ENCODE results near the gene ARHGAP25. TPM values are rescaled to one million over a fixed set of nuclear protein-coding genes. Genes with fewer than 3 reads are reported as not detected.

ARHGAP25 gene
- total RNA-seq, 1 donor from 2014 or later = 1.2 TPM

DNA sequence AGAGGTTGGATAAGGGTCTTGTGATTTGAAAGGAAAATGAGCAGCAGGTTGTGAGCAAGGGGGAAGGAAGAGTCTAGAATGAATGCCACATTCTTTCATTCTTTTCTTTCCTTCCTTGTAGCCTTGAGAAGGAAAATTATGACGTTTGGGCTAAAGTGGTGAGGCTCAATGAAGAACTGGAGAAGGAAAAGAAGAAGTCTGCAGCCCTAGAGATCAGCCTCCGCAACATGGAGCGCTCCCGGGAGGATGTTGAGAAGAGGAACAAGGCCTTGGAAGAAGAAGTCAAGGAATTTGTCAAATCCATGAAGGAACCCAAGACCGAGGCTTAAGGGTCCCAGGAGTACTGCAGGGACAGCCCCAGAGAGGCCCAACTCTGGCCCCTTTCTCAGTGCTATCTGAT, 91.3 kb downstream of the ARHGAP25 start:
- DNase-seq (ENCODE audit: low spot score in 2 of 2) (no peak), FAIRE-seq (no peak)

DNA sequence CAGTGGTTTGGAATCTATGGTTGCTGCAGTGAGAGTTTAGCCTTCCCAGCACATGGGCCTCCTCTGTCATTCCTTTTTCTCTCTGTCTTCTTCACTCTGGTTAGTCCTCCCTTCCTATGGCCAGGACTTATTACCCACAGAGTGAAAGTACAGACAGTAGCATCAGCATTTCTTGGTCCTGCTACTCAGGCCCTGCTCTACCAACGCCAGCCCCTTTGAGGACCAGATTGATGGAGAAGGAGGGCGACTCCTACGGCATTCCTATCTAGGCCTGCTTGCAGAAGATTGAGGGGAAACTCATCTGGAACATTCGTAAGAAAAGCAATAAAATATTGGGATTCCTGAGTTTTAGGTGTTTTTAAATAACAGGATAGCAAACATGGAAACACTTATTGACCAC, 93.1 kb downstream of the ARHGAP25 start:
- DNase-seq (ENCODE audit: low spot score in 2 of 2) (no peak), FAIRE-seq (no peak)

DNA sequence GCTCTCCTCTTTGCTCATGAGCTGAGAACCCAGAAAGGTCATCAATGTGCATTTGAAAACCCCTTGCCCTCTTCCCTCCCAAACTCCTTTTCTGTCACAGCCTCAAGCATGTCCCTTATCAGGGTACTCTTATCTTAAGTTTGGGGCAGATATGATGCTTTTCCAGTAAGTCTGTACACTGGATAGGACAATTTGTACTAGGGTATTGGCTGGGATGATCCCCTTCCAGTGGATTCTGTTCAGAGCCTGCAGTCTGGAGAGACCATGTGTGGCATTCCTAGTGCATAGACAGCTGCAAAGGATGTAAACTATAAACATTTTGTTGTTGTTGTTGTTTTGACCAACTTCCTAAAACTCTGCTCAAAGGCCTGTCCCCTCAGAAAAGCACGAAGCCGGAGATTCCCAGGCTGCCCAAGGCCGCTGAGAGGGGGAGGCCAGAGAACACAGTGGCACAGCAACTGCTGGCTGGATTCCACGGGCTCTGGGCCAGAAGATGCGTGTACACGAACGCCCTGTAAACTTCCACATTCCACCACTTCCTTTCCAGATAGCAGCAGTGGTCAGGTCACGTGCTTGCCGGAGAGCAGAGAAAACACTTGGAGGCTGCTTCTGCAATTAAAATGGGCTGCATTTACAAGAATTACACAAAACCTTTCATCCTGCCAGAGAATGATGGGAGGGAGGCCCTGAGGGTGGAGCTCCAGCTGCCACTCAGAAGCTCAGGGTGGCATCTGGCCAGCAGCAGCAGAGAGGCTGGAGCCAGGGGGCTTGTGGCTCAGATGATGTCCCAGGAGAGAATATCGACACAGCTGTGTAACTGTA, 94.5 kb downstream of the ARHGAP25 start:
- FAIRE-seq = no peak
- DNase-seq (ENCODE audit: low spot score in 2 of 2) = peak; percentile 55 to 74

DNA sequence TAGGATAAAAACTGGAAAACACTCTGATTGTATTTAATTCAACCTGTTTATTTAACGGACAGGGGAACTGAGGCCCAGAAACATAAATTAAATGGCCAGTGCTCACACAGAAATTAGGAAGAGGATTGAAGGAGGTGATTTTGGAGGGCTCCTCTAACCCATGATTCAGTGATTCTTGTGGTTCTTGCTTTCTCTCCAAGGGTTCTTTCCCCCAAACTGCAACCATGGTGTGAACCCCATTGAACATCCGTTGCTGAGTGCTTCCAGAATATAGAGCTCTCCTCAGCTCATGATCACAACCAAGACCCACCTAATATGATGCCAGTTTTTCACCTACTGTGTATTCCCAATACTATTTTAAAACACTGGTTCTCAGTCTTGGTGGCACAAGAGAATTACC, 95.1 kb downstream of the ARHGAP25 start:
- no peak for FAIRE-seq

DNA sequence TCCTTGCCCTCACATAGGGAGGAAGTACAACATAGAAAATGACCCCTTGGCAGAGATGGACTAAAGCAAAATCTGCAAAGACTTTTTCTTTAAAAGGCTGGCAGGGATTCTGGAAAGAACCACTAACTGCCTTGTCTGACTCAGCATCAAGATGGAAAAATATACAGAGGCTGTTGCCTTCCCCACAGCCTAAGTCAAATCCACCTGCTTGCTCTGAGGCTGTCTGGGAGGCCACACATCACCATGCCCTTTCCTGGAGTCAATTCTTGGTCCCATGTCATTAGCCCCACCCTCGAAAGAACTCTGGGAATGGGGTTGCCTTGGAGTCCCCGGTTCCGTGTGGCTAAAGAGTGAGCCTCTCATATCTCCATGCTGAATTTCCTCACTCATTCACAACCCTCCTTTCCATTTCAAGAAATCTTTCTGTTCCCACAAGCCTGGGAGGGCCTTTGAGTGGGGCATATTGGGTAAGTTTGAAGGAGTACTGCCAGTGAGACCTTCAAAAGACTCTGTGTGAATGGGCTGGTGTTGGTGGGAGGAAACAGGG, 97.1 kb downstream of the ARHGAP25 start:
- no peak for DNase-seq (ENCODE audit: low spot score in 2 of 2)
- FAIRE-seq = no peak

More for the DNA sequence above, 95.1 kb downstream of the ARHGAP25 start:
- DNase-seq (ENCODE audit: low spot score in 2 of 2) = no peak

DNA sequence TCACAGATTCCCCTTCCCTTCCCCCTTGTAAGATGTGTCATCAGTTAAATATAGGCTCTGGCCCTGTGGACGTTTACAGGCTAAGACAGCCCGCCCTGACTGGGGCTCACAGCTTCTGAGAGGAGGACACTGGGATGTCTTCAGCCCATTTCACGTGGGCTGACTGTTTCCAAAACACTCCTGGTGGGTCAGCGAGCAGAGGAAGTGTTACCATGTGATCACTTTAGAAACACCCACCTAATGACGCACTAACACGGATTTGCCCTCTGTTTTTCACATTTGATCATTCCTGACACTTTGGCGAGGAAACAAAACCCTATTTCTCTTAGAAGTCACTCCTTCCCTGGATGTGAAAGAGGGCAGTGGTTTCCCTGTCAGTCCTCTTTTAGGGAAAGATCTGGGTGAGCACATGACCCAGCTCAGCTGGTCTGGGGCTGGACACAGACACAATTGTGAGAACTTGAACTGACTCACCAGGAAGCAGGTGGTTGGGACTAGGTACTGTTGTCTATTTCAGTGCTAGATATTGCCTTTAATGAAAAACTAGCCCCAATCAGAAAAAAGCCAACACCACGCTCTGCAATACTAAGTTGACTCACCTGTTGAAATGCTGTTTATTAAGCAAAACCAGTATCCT, 97.7 kb downstream of the ARHGAP25 start:
- no peak for FAIRE-seq
- peak in 1 of 2 donors; percentile 35 for DNase-seq (ENCODE audit: low spot score in 2 of 2)

DNA sequence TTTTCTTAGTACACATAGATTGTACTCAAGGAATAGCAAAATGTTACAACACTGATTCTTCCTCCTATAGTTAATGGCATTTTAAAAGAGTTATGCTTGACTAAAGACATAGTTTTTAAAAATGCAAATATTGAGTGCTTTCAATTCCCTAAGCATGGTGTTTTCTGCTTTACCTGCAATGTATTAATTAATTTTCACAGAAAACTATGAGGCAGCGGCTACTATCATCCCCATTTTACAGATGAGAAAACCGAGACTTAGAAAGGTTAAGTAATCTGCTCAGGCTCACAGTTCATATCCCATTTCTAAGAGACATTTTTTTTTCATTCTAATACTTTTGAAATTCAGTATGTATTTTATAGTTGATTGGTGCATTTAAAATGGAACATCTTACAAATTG, 98.6 kb downstream of the ARHGAP25 start:
- no peak for FAIRE-seq
- DNase-seq (ENCODE audit: low spot score in 2 of 2) = no peak

DNA sequence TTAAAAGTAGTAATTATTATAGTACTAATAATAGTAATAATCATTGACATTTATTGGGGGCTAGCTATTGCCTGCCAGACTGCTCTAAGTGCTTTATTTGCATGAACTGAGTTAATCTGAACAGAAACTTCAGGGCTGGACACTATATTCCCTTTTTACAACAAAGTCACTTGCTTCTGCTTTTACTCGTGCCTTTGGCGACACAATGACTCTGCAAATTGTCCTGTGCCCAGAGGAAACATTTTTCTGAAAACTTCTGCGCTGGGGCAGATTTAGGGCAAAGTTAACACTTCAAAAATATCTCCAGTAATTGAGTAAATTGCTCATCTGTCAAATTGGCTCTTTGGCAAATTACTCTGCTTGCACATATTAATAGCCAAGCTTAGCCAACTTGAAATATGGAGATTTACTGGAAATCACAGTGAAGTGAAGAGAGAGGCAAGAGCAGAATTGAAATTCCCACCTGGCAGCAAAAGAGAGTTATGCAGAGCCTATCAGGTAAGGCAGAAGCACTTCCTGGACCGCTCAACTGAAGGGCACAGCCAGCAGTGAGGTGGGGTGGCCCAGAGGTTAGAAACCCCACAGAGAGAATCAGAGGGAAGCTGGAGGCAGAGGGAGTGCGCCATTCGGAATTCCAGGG, 100.2 kb downstream of the ARHGAP25 start:
- DNase-seq (ENCODE audit: low spot score in 2 of 2) = no peak
- no peak for FAIRE-seq

DNA sequence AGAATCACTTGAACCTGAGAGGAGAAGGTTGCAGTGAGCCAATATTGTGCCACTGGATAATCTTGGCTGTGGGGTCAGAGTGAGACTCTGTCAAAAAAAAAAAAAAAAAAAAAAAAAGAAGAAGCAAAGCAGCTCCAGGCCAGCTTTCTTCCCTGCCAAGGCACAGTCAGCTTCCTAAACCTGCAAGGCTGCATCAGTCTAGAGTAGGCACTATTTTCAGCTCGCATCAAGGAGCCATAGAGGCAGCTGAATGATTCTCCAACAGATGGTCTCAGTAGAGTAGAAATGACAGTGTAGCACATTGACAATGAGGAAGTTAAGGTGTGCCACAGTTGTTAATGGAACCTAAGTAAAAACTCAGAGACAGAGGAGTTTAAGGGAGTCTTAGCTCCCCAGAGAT, 101.0 kb downstream of the ARHGAP25 start:
- no peak for FAIRE-seq
- no peak for DNase-seq (ENCODE audit: low spot score in 2 of 2)

DNA sequence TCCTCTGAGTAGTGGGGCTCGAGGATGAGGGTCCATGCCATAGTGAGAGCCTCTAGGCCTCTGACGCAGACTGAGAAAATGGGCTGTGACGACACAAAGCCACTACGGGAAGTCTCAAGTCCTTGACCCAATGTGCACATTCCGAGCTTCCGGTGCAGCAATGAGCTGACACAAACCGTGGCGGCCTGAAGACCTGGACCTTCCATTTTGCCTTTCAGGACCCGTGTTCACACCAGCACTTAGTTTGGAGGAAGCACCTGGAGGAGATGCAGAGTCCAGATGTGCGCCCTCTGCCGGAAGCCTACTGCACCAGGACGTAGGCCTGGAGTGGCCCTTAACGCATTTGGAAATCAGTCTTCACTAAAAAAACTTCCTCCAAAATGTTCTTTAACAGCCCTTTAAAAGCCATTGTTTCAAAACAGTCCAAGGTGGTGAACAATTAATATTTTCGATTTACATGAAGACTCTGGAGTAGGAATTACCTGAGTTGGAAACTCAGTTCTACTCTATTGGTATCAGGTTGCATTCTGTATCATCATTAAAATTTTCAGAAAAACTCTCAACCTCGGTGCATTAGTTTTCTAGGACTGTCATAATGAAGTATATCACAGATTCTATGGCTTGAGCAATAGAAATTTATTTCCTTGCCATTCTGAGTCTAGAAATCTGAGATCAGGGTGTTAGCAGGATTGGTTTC, 102.7 kb downstream of the ARHGAP25 start:
- FAIRE-seq = no peak
- DNase-seq (ENCODE audit: low spot score in 2 of 2) = no peak

DNA sequence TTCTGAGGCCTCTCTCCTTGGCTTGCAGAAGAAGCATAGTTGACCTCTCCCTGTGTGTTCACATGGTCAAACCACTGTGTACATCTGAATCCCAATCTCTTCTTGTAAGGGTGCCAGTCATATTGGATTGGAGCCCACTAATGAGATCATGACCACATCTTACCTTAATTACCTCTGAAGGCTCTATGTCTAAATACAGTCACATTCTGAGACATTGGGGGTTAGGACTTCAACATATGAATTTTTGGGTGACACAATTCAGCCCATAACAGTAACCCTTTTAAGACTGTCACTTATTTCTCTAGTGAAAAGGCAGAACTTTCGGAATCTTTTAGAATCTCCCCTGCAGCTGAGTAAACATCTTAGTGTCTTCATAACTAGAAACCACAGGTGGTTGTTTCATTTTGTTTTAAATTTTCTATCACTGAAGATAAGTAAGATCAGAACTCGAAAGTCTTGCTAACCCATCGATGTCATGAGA, 103.3 kb downstream of the ARHGAP25 start:
- FAIRE-seq (no peak), DNase-seq (ENCODE audit: low spot score in 2 of 2) (no peak)

DNA sequence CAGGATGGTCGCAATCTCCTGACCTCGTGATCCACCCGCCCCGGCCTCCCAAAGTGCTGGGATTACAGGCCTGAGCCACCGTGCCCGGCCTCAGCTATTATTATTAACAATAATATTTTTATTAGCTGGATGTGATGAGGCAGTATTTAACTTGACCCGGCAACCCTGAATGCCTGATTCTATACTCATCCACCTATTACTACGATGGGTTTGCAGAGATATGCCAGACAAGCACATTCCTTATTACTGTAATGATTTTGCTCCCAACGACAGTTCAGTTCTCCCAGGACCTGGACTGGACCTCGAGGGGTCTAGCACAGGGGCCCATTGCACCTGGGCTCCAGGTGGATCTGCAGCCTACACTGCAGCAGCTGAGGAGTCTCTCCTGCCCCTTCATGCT, 104.0 kb downstream of the ARHGAP25 start:
- no peak for FAIRE-seq

DNA sequence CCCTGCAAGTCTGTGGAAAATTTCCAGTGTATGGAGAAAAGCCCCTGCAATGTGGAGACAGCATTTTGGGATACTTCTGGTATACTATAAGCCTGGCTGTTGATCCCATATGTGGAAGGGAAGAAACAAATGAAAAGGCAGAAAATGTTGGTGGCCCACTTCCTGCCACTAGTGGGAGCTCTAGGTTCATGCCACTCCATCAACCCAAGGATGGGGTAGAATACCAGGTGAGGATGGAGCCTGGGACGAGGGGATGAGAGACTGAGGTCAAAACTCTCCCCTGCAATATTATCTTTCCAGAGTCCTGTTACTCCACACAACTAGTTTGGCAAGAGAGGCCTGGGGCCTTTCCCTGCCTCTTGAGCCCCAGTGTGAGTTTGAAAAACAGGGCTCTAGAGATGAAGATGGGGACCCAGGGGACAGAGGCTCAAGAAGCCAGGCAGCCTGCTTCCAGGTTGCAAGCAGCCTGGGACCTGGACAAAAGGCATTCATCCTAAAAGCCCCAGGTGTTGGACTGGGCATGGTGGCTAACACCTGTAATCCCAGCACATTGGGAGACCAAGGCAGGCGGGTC, 104.7 kb downstream of the ARHGAP25 start:
- no peak for DNase-seq (ENCODE audit: low spot score in 2 of 2)
- FAIRE-seq = no peak

More for the DNA sequence above, 104.0 kb downstream of the ARHGAP25 start:
- no peak for DNase-seq (ENCODE audit: low spot score in 2 of 2)

DNA sequence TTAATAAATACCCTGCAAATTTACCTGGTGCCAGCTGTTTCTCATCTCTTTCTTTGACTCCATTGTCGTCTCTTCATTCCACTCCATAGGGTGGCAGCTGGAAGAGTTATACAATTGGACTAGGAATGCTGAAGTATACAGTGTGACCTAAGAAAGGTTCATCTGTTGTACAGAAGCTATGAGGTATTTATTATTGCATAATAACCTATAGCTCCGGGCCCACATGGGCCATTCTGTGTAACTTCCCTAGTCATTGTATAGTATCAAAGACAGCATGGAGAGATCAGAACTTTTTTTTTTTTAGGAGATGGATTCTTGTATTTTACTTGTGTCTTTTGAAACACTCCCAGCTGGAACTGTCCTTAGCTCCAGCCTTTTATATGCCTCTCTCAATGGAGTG, 110.4 kb downstream of the ARHGAP25 start:
- FAIRE-seq (no peak), DNase-seq (ENCODE audit: low spot score in 2 of 2) (no peak)

DNA sequence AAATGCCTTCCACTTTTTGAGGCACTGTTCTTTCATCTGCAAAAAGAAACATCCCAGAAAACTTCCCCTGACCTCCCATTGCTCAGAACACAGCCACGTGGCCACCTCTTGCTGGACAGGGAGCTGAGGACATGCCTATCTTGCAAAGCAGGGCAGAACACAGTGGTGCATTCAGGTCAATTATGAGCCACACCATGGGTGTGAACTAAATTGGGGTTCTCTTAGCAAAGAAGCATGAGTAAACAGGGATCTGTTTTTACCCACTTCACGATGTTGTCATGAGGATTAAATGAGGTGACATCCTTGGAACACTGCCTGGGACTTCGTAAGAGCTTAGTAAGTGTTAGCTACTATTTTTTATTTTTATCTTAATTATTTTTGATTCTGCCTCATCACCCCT, 111.5 kb downstream of the ARHGAP25 start:
- no peak for DNase-seq (ENCODE audit: low spot score in 2 of 2)
- FAIRE-seq = no peak

DNA sequence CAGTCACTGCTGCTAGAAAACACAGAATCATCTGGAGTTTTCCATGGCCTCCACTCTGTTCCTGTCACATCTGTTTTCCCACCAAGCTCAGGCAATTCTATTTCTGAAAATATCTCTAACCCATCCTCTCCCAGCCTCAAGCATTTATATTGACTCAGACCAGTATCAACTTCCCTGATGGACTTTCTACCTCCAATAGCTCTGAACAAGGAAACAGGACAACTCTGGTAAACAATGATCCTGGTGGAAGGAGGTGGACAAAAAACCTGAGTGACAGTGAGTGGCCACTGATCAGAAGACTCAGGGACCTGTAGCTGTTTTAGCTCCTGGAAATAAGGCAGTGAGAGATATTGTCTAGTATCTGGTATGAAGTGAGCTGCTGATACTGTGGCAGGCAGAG, 113.1 kb downstream of the ARHGAP25 start:
- DNase-seq (ENCODE audit: low spot score in 2 of 2) = no peak

DNA sequence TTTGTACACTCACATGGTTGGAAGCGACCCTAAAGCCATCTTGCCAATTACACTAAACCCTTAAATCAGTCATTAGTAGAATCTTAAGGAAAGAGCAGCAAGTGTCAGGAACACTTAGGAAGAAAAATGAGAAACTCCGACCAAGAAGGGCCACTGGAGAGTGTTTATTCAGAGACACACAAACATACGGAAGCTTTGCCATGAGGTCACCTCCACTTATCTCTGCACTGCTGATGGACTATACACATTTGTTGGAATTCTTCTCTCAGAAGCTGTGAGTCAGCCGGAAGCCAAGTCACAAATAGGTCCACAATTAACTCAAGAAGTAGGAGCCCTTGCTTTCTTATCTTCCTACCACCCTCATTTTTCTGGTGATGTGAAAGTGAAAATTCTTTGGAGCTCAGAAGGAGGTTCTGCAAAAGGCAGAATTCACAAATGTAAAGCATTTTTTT, 115.0 kb downstream of the ARHGAP25 start:
- no peak for DNase-seq (ENCODE audit: low spot score in 2 of 2)

More for the DNA sequence above, 113.1 kb downstream of the ARHGAP25 start:
- FAIRE-seq = no peak

DNA sequence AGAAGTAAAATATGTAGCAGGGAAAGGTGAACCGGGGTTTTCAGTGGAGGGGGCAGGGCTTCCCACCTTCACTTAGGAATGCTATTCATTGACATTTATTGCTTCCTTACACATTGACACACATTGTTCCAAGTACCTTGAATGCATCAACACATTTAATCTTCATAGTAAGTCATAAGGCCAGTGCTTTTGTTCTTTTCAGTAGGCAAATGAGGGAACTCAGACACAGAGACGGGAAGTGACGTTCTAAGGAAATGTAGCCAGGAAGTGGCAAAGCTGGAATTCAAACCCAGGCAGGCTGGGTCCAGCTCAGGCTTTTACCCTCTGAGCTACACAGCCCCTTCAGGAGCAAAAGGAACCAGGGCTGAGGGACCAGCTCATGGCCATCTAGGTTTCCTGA, 115.9 kb downstream of the ARHGAP25 start:
- FAIRE-seq (no peak), DNase-seq (ENCODE audit: low spot score in 2 of 2) (no peak)

More for the DNA sequence above, 115.0 kb downstream of the ARHGAP25 start:
- no peak for FAIRE-seq

DNA sequence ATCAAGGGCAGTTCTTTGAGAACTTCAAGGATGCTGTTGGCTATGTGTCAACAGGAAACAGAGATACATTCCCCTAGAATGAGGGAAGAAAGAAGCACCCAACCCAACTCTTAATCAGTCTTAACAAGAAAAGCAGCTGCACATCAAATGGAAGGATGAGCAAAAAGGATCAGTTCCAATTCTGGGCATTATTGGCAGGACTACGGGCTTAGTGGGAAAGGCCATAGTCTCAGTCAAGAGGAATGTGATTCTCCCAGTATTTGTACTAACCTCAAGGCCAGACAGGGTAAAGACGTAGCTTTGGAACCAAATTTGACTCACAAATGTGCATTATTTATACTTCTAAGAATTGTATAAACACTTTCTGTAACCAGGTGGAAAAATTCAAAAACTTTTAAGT, 118.4 kb downstream of the ARHGAP25 start:
- DNase-seq (ENCODE audit: low spot score in 2 of 2) (no peak), FAIRE-seq (no peak)

DNA sequence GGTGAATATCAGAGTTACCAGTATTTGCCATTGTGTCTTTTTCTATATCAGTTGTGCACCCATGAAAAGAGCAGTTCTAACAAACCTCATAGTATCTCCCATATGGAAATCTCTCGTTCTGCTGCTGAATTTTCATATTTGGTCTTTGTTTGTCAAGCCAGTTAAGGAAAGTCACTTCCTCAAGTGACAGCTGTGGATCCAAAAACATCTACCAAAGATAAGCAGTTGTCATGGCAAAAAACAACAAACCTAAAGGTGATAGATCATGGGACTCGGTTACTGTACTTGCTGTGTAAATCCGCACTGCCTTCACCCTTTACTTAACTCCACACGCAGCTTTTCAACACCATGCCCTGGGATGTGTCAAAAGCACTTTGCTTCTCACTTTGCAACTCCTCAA, 119.3 kb downstream of the ARHGAP25 start:
- DNase-seq (ENCODE audit: low spot score in 2 of 2) (no peak), FAIRE-seq (no peak)

All from frontal cortex (tissue), 4 donors.